ENCODE results near the gene MAPK10.

MAPK10 gene

GRCh38 chr4:86386201-86386600 lies 26.3 kb upstream of the MAPK10 start:
- H3K4me3 ChIP-seq: peak overlapping the region; percentile 31; the same call in 1 of the 2 replicates
- no peaks in the 10 kb centered on the region for H3K9me3 ChIP-seq (ENCODE audit: low read depth, low read length)
- peak overlapping the region; percentile 23; the same call in 1 of the 2 replicates for H3K27ac ChIP-seq
- no peak overlapping the region for H3K9ac ChIP-seq (ENCODE audit: insufficient read length)
- no peak for DNase-seq (ENCODE audit: low read depth, low spot score)
- H3K36me3 ChIP-seq (ENCODE audit: insufficient read depth, low read length): no peaks in the 10 kb centered on the region
- no peak for TF ChIP-seq POLR2AphosphoS5 (IDR thresholded peaks at IDR 0.05; ENCODE audit: borderline replicate concordance, low read depth, low read length)
- TF ChIP-seq FOXP2 (optimal IDR thresholded peaks at IDR 0.05; ENCODE audit: control extremely low read depth, extremely low read length, insufficient read depth): no peak
- TF ChIP-seq EZH2 (IDR thresholded peaks at IDR 0.05): no peak

- Histone ChIP-seq H3K36me3 (ENCODE audit: insufficient read depth, low read length) (no peaks in the 10 kb centered on the region), H3K9me3 (ENCODE audit: low read depth, low read length) (no peaks in the 10 kb centered on the region), H3K9ac (ENCODE audit: insufficient read length) (no peak overlapping the region), H3K27ac (no peak overlapping the region), H3K4me3 (no peak overlapping the region)
- DNase-seq (ENCODE audit: low read depth, low spot score): no peak
- TF ChIP-seq FOXP2 (optimal IDR thresholded peaks at IDR 0.05; ENCODE audit: control extremely low read depth, extremely low read length, insufficient read depth): no peak
- TF ChIP-seq EZH2 (IDR thresholded peaks at IDR 0.05): no peak
- TF ChIP-seq POLR2AphosphoS5 (IDR thresholded peaks at IDR 0.05; ENCODE audit: borderline replicate concordance, low read depth, low read length): no peak
Observed at GRCh38 chr4:86381431-86381830, 21.6 kb upstream of the MAPK10 start.

- DNase-seq (ENCODE audit: low read depth, low spot score): no peak
Observed at GRCh38 chr4:86380181-86380724, 20.4 kb upstream of the MAPK10 start.

GRCh38 chr4:86376850-86377249 lies 17.0 kb upstream of the MAPK10 start:
- no peak overlapping the region for H3K9ac ChIP-seq (ENCODE audit: insufficient read length)
- no peak overlapping the region for H3K27ac ChIP-seq
- TF ChIP-seq FOXP2 (optimal IDR thresholded peaks at IDR 0.05; ENCODE audit: control extremely low read depth, extremely low read length, insufficient read depth) (no peak), POLR2AphosphoS5 (IDR thresholded peaks at IDR 0.05; ENCODE audit: borderline replicate concordance, low read depth, low read length) (no peak), EZH2 (IDR thresholded peaks at IDR 0.05) (no peak)
- no peak overlapping the region for H3K4me3 ChIP-seq
- no peaks in the 10 kb centered on the region for H3K9me3 ChIP-seq (ENCODE audit: low read depth, low read length)
- no peak for DNase-seq (ENCODE audit: low read depth, low spot score)
- no peaks in the 10 kb centered on the region for H3K36me3 ChIP-seq (ENCODE audit: insufficient read depth, low read length)

More at GRCh38 chr4:86380181-86380724, 20.4 kb upstream of the MAPK10 start:
- no peaks in the 10 kb centered on the region for H3K9me3 ChIP-seq (ENCODE audit: low read depth, low read length)
- H3K4me3 ChIP-seq: no peak overlapping the region
- no peaks in the 10 kb centered on the region for H3K36me3 ChIP-seq (ENCODE audit: insufficient read depth, low read length)
- H3K9ac ChIP-seq (ENCODE audit: insufficient read length): no peak overlapping the region
- TF ChIP-seq POLR2AphosphoS5 (IDR thresholded peaks at IDR 0.05; ENCODE audit: borderline replicate concordance, low read depth, low read length) (no peak), FOXP2 (optimal IDR thresholded peaks at IDR 0.05; ENCODE audit: control extremely low read depth, extremely low read length, insufficient read depth) (no peak), EZH2 (IDR thresholded peaks at IDR 0.05) (no peak)
- no peak overlapping the region for H3K27ac ChIP-seq

- no peak overlapping the region for H3K27ac ChIP-seq
- H3K9ac ChIP-seq (ENCODE audit: insufficient read length): no peak overlapping the region
- H3K4me3 ChIP-seq: no peak overlapping the region
- no peaks in the 10 kb centered on the region for H3K9me3 ChIP-seq (ENCODE audit: low read depth, low read length)
- no peak for DNase-seq (ENCODE audit: low read depth, low spot score)
- H3K36me3 ChIP-seq (ENCODE audit: insufficient read depth, low read length): no peaks in the 10 kb centered on the region
- TF ChIP-seq FOXP2 (optimal IDR thresholded peaks at IDR 0.05; ENCODE audit: control extremely low read depth, extremely low read length, insufficient read depth): no peak
- no peak for TF ChIP-seq EZH2 (IDR thresholded peaks at IDR 0.05)
- no peak for TF ChIP-seq POLR2AphosphoS5 (IDR thresholded peaks at IDR 0.05; ENCODE audit: borderline replicate concordance, low read depth, low read length)
Observed at GRCh38 chr4:86368433-86368832, 8.6 kb upstream of the MAPK10 start.

GRCh38 chr4:86367577-86367976 lies 7.7 kb upstream of the MAPK10 start:
- Histone ChIP-seq H3K4me3 (no peak overlapping the region), H3K27ac (no peak overlapping the region), H3K9me3 (ENCODE audit: low read depth, low read length) (no peaks in the 10 kb centered on the region), H3K36me3 (ENCODE audit: insufficient read depth, low read length) (no peaks in the 10 kb centered on the region), H3K9ac (ENCODE audit: insufficient read length) (no peak overlapping the region)
- no peak for DNase-seq (ENCODE audit: low read depth, low spot score)
- TF ChIP-seq POLR2AphosphoS5 (IDR thresholded peaks at IDR 0.05; ENCODE audit: borderline replicate concordance, low read depth, low read length): no peak
- no peak for TF ChIP-seq EZH2 (IDR thresholded peaks at IDR 0.05)
- TF ChIP-seq FOXP2 (optimal IDR thresholded peaks at IDR 0.05; ENCODE audit: control extremely low read depth, extremely low read length, insufficient read depth): no peak

- Histone ChIP-seq H3K9ac (ENCODE audit: insufficient read length) (no peak overlapping the region), H3K36me3 (ENCODE audit: insufficient read depth, low read length) (no peaks in the 10 kb centered on the region), H3K9me3 (ENCODE audit: low read depth, low read length) (no peaks in the 10 kb centered on the region), H3K27ac (no peak overlapping the region), H3K4me3 (no peak overlapping the region)
- no peak for TF ChIP-seq FOXP2 (optimal IDR thresholded peaks at IDR 0.05; ENCODE audit: control extremely low read depth, extremely low read length, insufficient read depth)
- no peak for TF ChIP-seq POLR2AphosphoS5 (IDR thresholded peaks at IDR 0.05; ENCODE audit: borderline replicate concordance, low read depth, low read length)
- no peak for TF ChIP-seq EZH2 (IDR thresholded peaks at IDR 0.05)
- no peak for DNase-seq (ENCODE audit: low read depth, low spot score)
Observed at GRCh38 chr4:86366920-86367319, 7.1 kb upstream of the MAPK10 start.

GRCh38 chr4:86362510-86362909 lies 2.7 kb upstream of the MAPK10 start:
- no peak overlapping the region for H3K4me3 ChIP-seq
- no peak overlapping the region for H3K27ac ChIP-seq
- H3K9ac ChIP-seq (ENCODE audit: insufficient read length): no peak overlapping the region
- TF ChIP-seq POLR2AphosphoS5 (IDR thresholded peaks at IDR 0.05; ENCODE audit: borderline replicate concordance, low read depth, low read length): no peak
- no peak for TF ChIP-seq FOXP2 (optimal IDR thresholded peaks at IDR 0.05; ENCODE audit: control extremely low read depth, extremely low read length, insufficient read depth)
- TF ChIP-seq EZH2 (IDR thresholded peaks at IDR 0.05): no peak
- no peaks in the 10 kb centered on the region for H3K36me3 ChIP-seq (ENCODE audit: insufficient read depth, low read length)
- DNase-seq (ENCODE audit: low read depth, low spot score): no peak
- no peaks in the 10 kb centered on the region for H3K9me3 ChIP-seq (ENCODE audit: low read depth, low read length)

GRCh38 chr4:86358257-86358656 lies 1.6 kb downstream of the MAPK10 start:
- Histone ChIP-seq H3K36me3 (ENCODE audit: insufficient read depth, low read length) (no peaks in the 10 kb centered on the region), H3K4me3 (no peak overlapping the region), H3K27ac (no peak overlapping the region), H3K9me3 (ENCODE audit: low read depth, low read length) (no peaks in the 10 kb centered on the region), H3K9ac (ENCODE audit: insufficient read length) (no peak overlapping the region)
- no peak for DNase-seq (ENCODE audit: low read depth, low spot score)
- TF ChIP-seq POLR2AphosphoS5 (IDR thresholded peaks at IDR 0.05; ENCODE audit: borderline replicate concordance, low read depth, low read length) (no peak), EZH2 (IDR thresholded peaks at IDR 0.05) (no peak), FOXP2 (optimal IDR thresholded peaks at IDR 0.05; ENCODE audit: control extremely low read depth, extremely low read length, insufficient read depth) (no peak)

All from SK-N-MC (cell line).